WTC11 (cell line): ENCODE measurements around the gene PRSS56. TPM values are rescaled to one million over a fixed set of nuclear protein-coding genes. Genes with fewer than 3 reads are reported as not detected.

Source experiments
- ATAC-seq: fragments of 200-7000 bp; cut with Tn5 transposase; 2 replicates; pipeline ENCODE4 v1.10.0; 2021; ENCODE audit warnings: mild to moderate bottlenecking, moderate library complexity
- CTCF ChIA-PET: fragments of 300-600 bp; sonication (Branson Sonifier 250); formaldehyde crosslinking; loops from one replicate; lab custom pipeline; 2021; ENCODE audit warnings: antibody characterized with exemption; lab: Charles Lee
- POLR2A ChIA-PET: fragments of 350-600 bp; sonication (Branson Sonifier 250); formaldehyde crosslinking; loops from one replicate; lab custom pipeline; 2021; ENCODE audit warnings: antibody characterized with exemption; lab: Charles Lee
- DNase-seq: peaks from one replicate; pipeline ENCODE4 v3.0.0; 2021; ENCODE audit warnings: low spot score
- H3K27ac Mint-ChIP-seq: 2 replicates; pipeline ENCODE4 v1.8.0; 2021; ENCODE audit warnings: mixed read lengths
- H3K27me3 Mint-ChIP-seq: 2 replicates; pipeline ENCODE4 v1.8.0; 2021; ENCODE audit warnings: low read depth, mild to moderate bottlenecking, moderate library complexity, mixed read lengths
- H3K36me3 Mint-ChIP-seq: 2 replicates; pipeline ENCODE4 v1.8.0; 2021; ENCODE audit warnings: mixed read lengths
- H3K4me1 Mint-ChIP-seq: 2 replicates; pipeline ENCODE4 v1.8.0; 2022; ENCODE audit warnings: mixed read lengths
- H3K4me3 Mint-ChIP-seq: 2 replicates; pipeline ENCODE4 v1.8.0; 2021; ENCODE audit warnings: mild to moderate bottlenecking, moderate library complexity, mixed read lengths
- H3K9me3 Mint-ChIP-seq: 2 replicates; pipeline ENCODE4 v1.8.0; 2021; ENCODE audit warnings: mixed read lengths
- ATF1 ChIP-seq: sonication (generic); formaldehyde crosslinking; IDR thresholded peaks from 2 replicates; pipeline ENCODE4 v1.8.1; 2023; ENCODE audit warnings: mild to moderate bottlenecking, moderate library complexity, missing genetic modification reagents
- CREB1 ChIP-seq: sonication (generic); formaldehyde crosslinking; IDR thresholded peaks from 2 replicates; pipeline ENCODE4 v1.8.0; 2023; ENCODE audit warnings: mild to moderate bottlenecking, missing genetic modification reagents
- CREM ChIP-seq: sonication (generic); formaldehyde crosslinking; IDR thresholded peaks from 2 replicates; pipeline ENCODE4 v1.8.1; 2022; ENCODE audit warnings: mild to moderate bottlenecking, missing genetic modification reagents, moderate library complexity
- EMX1 ChIP-seq: fragments of 250-450 bp; sonication (Bioruptor Pico); IDR thresholded peaks from 2 replicates; pipeline ENCODE4 v1.8.0; 2021; ENCODE audit warnings: mild to moderate bottlenecking
- ESRRA ChIP-seq: sonication (generic); formaldehyde crosslinking; IDR thresholded peaks from 2 replicates; pipeline ENCODE4 v1.8.1; 2022; ENCODE audit warnings: mild to moderate bottlenecking, missing genetic modification reagents, borderline replicate concordance
- FOXP1 ChIP-seq: sonication (generic); formaldehyde crosslinking; IDR thresholded peaks from 2 replicates; pipeline ENCODE4 v1.8.0; 2022; ENCODE audit warnings: missing genetic modification reagents, mild to moderate bottlenecking, moderate library complexity, borderline replicate concordance
- GRHL2 ChIP-seq: fragments of 250-450 bp; sonication (Bioruptor Pico); IDR thresholded peaks from 2 replicates; pipeline ENCODE4 v1.8.0; 2022; ENCODE audit warnings: mild to moderate bottlenecking, moderate library complexity; ENCODE audit not compliant: insufficient replicate concordance, severe bottlenecking
- NFYB ChIP-seq: sonication (generic); formaldehyde crosslinking; conservative IDR thresholded peaks from 2 replicates; pipeline ENCODE4 v1.8.0; 2022; ENCODE audit warnings: low read depth, missing genetic modification reagents
- NR1H2 ChIP-seq: sonication (generic); formaldehyde crosslinking; IDR thresholded peaks from 2 replicates; pipeline ENCODE4 v1.9.0; 2021; ENCODE audit warnings: mild to moderate bottlenecking, moderate library complexity, missing genetic modification reagents
- PRRX2 ChIP-seq: fragments of 250-450 bp; sonication (Bioruptor Pico); IDR thresholded peaks from 2 replicates; pipeline ENCODE4 v1.8.0; 2021; ENCODE audit warnings: mild to moderate bottlenecking
- SOX15 ChIP-seq: fragments of 250-450 bp; sonication (Bioruptor Pico); IDR thresholded peaks from 2 replicates; pipeline ENCODE4 v1.9.0; 2021; ENCODE audit warnings: mild to moderate bottlenecking
- SP1 ChIP-seq: sonication (generic); formaldehyde crosslinking; conservative IDR thresholded peaks from 2 replicates; pipeline ENCODE4 v1.8.1; 2022; ENCODE audit warnings: missing genetic modification reagents
- TP53 ChIP-seq: sonication (generic); formaldehyde crosslinking; IDR thresholded peaks from 2 replicates; pipeline ENCODE4 v1.8.1; 2023; ENCODE audit warnings: mild to moderate bottlenecking, missing genetic modification reagents
- total RNA-seq: library from RNA; stranded (reverse); gene quantifications from 3 replicates; pipeline ENCODE4 v1.2.3, GENCODE V29; 2021
- TF ChIP-seq, protein P1 (sequence below): sonication (generic); formaldehyde crosslinking; IDR thresholded peaks from 2 replicates; pipeline ENCODE4 v1.8.1; 2022; ENCODE audit warnings: low read depth, mild to moderate bottlenecking, moderate library complexity, missing genetic modification reagents, borderline replicate concordance
- TF ChIP-seq, protein P2 (sequence below): sonication (generic); formaldehyde crosslinking; IDR thresholded peaks from 2 replicates; pipeline ENCODE4 v1.8.0; 2022; ENCODE audit warnings: mild to moderate bottlenecking, missing genetic modification reagents
- TF ChIP-seq, protein P3 (sequence below): sonication (generic); formaldehyde crosslinking; IDR thresholded peaks from 2 replicates; pipeline ENCODE4 v1.8.1; 2023; ENCODE audit warnings: mild to moderate bottlenecking, missing genetic modification reagents, borderline replicate concordance
- TF ChIP-seq, protein P4 (sequence below): fragments of 250-450 bp; sonication (Bioruptor Pico); IDR thresholded peaks from 2 replicates; pipeline ENCODE4 v1.8.0; 2021; ENCODE audit warnings: mild to moderate bottlenecking
- TF ChIP-seq, protein P5 (sequence below): sonication (generic); formaldehyde crosslinking; IDR thresholded peaks from 2 replicates; pipeline ENCODE4 v1.8.0; 2022; ENCODE audit warnings: mild to moderate bottlenecking, missing genetic modification reagents
- TF ChIP-seq, protein P6 (sequence below): sonication (generic); formaldehyde crosslinking; IDR thresholded peaks from 2 replicates; pipeline ENCODE4 v1.8.0; 2023; ENCODE audit warnings: missing genetic modification reagents
- TF ChIP-seq, protein P7 (sequence below): sonication (generic); formaldehyde crosslinking; IDR thresholded peaks from 2 replicates; pipeline ENCODE4 v1.8.1; 2022; ENCODE audit warnings: missing genetic modification reagents, borderline replicate concordance

PRSS56 gene
- total RNA-seq, 1 experiment from 2014 or later, result not detected

DNA sequence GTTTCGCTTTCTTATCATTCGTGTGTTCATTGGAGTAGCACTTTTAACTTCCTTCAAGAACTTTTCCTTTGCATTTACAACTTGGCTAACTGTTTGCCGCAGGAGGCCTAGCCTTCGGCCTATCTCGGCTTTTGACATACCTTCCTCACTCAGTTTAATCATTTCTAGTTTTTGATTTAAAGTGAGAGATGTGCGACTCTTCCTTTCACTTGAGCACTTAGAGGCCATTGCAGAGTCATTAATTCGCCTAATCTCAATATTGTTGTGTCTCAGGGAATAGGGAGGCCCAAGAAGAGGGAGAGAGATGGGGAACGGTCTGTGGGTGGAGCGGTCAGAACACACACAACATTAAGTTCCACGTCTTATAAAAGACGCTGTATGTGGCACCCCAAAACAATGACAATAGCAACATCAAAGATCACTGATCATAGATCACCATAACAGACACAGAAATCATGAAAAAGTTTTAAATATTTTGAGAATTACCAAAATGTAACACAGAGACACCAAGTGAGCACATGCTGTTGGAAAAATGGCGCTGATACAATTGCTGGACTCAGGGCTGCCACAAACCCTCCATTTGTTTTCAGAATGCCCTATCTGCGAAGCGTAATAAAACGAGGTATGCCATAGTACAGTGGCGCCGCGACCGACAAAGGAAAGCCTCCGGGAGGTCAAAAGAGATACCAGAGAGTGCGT, 29.6 kb downstream of the PRSS56 start:
- H3K4me1 Mint-ChIP-seq, result peaks cover 13% of the 10 kb centered on the region
- ChIA-PET POLR2A (interaction anchor here (1.2 to 1.4 kb wide), 3 partner anchors 10 to 27 kb away, joined by 3 to 6 read pairs (median 3); partner anchors contain the start of gene CHRNG), CTCF (interaction anchor here (0.8 to 1.5 kb wide), 3 partner anchors 12 to 26 kb away, joined by 3 to 10 read pairs (median 4); no protein-coding TSS in a partner anchor)
- no peak for ATAC-seq
- TF ChIP-seq, protein P1, sequence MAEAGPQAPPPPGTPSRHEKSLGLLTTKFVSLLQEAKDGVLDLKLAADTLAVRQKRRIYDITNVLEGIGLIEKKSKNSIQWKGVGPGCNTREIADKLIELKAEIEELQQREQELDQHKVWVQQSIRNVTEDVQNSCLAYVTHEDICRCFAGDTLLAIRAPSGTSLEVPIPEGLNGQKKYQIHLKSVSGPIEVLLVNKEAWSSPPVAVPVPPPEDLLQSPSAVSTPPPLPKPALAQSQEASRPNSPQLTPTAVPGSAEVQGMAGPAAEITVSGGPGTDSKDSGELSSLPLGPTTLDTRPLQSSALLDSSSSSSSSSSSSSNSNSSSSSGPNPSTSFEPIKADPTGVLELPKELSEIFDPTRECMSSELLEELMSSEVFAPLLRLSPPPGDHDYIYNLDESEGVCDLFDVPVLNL (CRISPR knock-in tag), result 0 out of 2 replicates have a peak, but pooled peaks have one; percentile 1
- TF ChIP-seq, protein P2, sequence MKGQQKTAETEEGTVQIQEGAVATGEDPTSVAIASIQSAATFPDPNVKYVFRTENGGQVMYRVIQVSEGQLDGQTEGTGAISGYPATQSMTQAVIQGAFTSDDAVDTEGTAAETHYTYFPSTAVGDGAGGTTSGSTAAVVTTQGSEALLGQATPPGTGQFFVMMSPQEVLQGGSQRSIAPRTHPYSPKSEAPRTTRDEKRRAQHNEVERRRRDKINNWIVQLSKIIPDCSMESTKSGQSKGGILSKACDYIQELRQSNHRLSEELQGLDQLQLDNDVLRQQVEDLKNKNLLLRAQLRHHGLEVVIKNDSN, result no peak
- peaks cover 3% of the 10 kb centered on the region for H3K27me3 Mint-ChIP-seq
- DNase-seq, result no peak
- peak overlapping the region; percentile 95 for H3K4me3 Mint-ChIP-seq
- H3K9me3 Mint-ChIP-seq, result peaks cover 10% of the 10 kb centered on the region
- H3K27ac Mint-ChIP-seq, result peak overlapping the region; percentile 95
- peaks cover 36% of the 10 kb centered on the region for H3K36me3 Mint-ChIP-seq

DNA sequence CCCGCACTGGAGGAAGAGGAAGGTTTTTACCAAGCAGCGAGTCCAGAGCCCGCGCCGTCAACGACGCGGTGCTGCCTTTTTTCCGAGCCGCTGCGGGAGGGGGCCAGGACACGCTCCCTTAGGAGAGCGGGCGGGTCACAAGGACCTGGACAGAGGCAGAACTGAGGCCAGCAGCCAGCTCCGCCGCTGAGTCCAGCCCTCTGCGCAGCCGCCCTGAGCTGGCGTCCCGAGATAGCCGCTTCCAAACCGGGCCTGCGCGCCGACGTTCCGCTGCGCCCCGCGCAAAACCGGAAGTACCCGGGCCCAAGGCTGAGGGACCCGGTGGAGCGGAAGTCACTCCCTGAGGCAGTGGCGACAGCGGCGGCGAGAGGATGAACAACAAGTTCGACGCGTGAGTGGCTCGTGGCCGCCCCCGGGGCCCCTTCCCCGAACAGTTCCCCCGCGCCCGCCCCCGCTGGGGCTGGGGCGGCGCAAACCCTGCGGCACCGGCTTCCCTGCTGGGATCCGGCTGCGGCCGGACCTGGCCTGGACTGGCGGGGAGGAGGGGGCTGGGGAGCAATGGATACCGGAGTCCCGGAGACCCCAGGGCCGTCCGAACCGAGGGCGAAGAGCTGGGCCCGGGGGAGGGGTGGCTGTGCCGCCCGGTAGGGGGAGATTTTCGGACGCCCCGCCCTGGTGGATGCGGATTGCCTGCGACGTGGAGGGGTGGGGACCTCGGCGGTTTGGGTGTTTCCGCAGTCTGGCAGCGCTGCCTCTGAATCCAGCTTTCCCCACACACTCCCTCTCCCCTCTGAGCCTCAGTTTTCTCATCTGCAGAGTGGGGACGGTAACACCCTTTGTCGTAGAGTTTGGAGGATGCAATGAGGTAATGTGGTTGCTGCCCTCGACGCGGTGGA, 30.4 kb downstream of the PRSS56 start, which contains the start of the genes EIF4E2 and TIGD1:
Gene EIF4E2 (plus strand): TSS at position 336 of the 896 bp plus-strand sequence. CDS start 36 bp downstream, at position 372.
Gene TIGD1 (minus strand): TSS at position 204 of the 896 bp plus-strand sequence. CDS start 675 bp downstream, outside the sequence.
- peak; percentile 94 for DNase-seq
- Mint-ChIP-seq H3K27me3 (peaks cover 3% of the 10 kb centered on the region), H3K27ac (peak within 1 kb of the TSS; percentile 95), H3K4me3 (peak within 1 kb of the TSS; percentile 95), H3K9me3 (peaks cover 10% of the 10 kb centered on the region), H3K36me3 (peaks cover 36% of the 10 kb centered on the region), H3K4me1 (peaks cover 13% of the 10 kb centered on the region)
- CTCF ChIA-PET, result interaction anchor here (0.6 to 1.5 kb wide), 4 partner anchors 13 to 689 kb away, joined by 3 to 10 read pairs (median 4); no protein-coding TSS in a partner anchor
- POLR2A ChIA-PET, result interaction anchor here (0.6 to 1.4 kb wide), 4 partner anchors 11 to 48 kb away, joined by 3 to 6 read pairs (median 3); partner anchors contain the start of gene CHRNG
- peak; percentile 94 for ATAC-seq
- peak; percentile 74; the same call in 1 of the 2 replicates for TF ChIP-seq CREB1 (CRISPR knock-in tag)
- peak; percentile 91 for TF ChIP-seq CREM (CRISPR knock-in tag)
- peak; percentile 57; the same call in 1 of the 2 replicates for TF ChIP-seq NR1H2
- peak; percentile 46; the same call in 1 of the 2 replicates for TF ChIP-seq ATF1 (CRISPR knock-in tag)
- TF ChIP-seq TP53 (CRISPR knock-in tag), result peak; percentile 74; the same call in 1 of the 2 replicates
- TF ChIP-seq, protein P3, sequence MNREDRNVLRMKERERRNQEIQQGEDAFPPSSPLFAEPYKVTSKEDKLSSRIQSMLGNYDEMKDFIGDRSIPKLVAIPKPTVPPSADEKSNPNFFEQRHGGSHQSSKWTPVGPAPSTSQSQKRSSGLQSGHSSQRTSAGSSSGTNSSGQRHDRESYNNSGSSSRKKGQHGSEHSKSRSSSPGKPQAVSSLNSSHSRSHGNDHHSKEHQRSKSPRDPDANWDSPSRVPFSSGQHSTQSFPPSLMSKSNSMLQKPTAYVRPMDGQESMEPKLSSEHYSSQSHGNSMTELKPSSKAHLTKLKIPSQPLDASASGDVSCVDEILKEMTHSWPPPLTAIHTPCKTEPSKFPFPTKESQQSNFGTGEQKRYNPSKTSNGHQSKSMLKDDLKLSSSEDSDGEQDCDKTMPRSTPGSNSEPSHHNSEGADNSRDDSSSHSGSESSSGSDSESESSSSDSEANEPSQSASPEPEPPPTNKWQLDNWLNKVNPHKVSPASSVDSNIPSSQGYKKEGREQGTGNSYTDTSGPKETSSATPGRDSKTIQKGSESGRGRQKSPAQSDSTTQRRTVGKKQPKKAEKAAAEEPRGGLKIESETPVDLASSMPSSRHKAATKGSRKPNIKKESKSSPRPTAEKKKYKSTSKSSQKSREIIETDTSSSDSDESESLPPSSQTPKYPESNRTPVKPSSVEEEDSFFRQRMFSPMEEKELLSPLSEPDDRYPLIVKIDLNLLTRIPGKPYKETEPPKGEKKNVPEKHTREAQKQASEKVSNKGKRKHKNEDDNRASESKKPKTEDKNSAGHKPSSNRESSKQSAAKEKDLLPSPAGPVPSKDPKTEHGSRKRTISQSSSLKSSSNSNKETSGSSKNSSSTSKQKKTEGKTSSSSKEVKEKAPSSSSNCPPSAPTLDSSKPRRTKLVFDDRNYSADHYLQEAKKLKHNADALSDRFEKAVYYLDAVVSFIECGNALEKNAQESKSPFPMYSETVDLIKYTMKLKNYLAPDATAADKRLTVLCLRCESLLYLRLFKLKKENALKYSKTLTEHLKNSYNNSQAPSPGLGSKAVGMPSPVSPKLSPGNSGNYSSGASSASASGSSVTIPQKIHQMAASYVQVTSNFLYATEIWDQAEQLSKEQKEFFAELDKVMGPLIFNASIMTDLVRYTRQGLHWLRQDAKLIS (CRISPR knock-in tag), result no peak; the same call in 1 of the 2 replicates
- no peak for TF ChIP-seq GRHL2 (CRISPR knock-in tag)
- no peak for TF ChIP-seq PRRX2 (CRISPR knock-in tag)
- TF ChIP-seq, protein P4, sequence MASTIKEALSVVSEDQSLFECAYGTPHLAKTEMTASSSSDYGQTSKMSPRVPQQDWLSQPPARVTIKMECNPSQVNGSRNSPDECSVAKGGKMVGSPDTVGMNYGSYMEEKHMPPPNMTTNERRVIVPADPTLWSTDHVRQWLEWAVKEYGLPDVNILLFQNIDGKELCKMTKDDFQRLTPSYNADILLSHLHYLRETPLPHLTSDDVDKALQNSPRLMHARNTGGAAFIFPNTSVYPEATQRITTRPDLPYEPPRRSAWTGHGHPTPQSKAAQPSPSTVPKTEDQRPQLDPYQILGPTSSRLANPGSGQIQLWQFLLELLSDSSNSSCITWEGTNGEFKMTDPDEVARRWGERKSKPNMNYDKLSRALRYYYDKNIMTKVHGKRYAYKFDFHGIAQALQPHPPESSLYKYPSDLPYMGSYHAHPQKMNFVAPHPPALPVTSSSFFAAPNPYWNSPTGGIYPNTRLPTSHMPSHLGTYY (CRISPR knock-in tag), result peak; percentile 61; the same call in 1 of the 2 replicates
- no peak for TF ChIP-seq SOX15
- TF ChIP-seq, protein P5, sequence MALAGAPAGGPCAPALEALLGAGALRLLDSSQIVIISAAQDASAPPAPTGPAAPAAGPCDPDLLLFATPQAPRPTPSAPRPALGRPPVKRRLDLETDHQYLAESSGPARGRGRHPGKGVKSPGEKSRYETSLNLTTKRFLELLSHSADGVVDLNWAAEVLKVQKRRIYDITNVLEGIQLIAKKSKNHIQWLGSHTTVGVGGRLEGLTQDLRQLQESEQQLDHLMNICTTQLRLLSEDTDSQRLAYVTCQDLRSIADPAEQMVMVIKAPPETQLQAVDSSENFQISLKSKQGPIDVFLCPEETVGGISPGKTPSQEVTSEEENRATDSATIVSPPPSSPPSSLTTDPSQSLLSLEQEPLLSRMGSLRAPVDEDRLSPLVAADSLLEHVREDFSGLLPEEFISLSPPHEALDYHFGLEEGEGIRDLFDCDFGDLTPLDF (CRISPR knock-in tag), result peak; percentile 87; the same call in 1 of the 2 replicates
- TF ChIP-seq, protein P6, sequence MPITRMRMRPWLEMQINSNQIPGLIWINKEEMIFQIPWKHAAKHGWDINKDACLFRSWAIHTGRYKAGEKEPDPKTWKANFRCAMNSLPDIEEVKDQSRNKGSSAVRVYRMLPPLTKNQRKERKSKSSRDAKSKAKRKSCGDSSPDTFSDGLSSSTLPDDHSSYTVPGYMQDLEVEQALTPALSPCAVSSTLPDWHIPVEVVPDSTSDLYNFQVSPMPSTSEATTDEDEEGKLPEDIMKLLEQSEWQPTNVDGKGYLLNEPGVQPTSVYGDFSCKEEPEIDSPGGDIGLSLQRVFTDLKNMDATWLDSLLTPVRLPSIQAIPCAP (CRISPR knock-in tag), result peak; percentile 65; the same call in 1 of the 2 replicates
- TF ChIP-seq ESRRA (CRISPR knock-in tag), result peak; percentile 83; the same call in 1 of the 2 replicates
- TF ChIP-seq, protein P7, sequence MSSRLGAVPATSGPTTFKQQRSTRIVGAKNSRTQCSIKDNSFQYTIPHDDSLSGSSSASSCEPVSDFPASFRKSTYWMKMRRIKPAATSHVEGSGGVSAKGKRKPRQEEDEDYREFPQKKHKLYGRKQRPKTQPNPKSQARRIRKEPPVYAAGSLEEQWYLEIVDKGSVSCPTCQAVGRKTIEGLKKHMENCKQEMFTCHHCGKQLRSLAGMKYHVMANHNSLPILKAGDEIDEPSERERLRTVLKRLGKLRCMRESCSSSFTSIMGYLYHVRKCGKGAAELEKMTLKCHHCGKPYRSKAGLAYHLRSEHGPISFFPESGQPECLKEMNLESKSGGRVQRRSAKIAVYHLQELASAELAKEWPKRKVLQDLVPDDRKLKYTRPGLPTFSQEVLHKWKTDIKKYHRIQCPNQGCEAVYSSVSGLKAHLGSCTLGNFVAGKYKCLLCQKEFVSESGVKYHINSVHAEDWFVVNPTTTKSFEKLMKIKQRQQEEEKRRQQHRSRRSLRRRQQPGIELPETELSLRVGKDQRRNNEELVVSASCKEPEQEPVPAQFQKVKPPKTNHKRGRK, result no peak
- peak; percentile 78 for TF ChIP-seq FOXP1 (CRISPR knock-in tag)
- TF ChIP-seq NFYB (CRISPR knock-in tag), result peak; percentile 49; the same call in 1 of the 2 replicates
- TF ChIP-seq EMX1, result no peak
- TF ChIP-seq SP1, result peak; percentile 86
